ENCODE data around the gene NPLOC4. TPM values are rescaled to one million over a fixed set of nuclear protein-coding genes. Genes with fewer than 3 reads are reported as not detected.

Gene NPLOC4
- total and polyA plus RNA-seq, 4 donors = 23.5 to 67.4 (median 50.6) TPM

DNA sequence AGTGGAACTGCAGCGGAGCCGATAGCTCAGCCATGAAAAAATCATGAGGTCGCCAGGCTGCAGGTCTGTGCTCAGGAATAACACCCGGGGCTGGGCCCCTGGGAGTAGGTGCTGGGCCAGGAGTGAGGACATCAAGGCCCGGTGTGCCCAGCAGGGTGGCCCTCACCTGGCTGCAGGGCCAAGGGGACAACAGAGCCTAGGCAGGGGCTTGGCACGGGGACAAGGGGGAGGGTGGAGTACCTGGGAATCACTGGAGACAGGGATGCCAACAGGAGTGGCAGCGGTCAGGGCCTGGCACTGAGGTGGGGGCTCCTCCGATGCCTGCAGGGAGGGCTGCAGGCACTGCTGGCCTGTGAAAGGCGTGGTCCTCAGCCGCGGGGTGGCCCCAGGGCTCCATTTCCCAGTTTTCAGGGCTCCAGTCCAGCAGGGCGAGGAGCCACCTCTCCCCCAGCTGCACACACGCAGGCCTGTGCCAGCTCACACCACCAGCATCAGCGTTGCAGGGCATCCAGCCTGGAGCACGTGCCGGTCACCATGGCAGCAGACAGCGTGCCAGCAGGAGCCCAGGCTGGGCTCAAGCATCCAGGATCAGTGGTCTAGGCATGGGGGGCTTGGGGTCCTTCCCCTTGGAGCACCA is 113.4 kb downstream of the NPLOC4 start:
- peaks cover 2 to 13% (median 8%) of the 10 kb centered on the region in 4 donors for H3K4me1 ChIP-seq (ENCODE audit: control insufficient read depth in 4 of 4, insufficient read depth in 4 of 4, low read length in 3 of 4)
- H3K27ac ChIP-seq (ENCODE audit: low read depth in 1 of 2, low read length in 2 of 2) = no peak overlapping the region
- H3K9me3 ChIP-seq (ENCODE audit: control insufficient read depth in 4 of 4, low read length in 3 of 4) = no peaks in the 10 kb centered on the region
- no peak for DNase-seq (ENCODE audit: low spot score)
- 54% methylated on average over 17 of the region's 17 CpGs for WGBS
- TF ChIP-seq MAX (IDR thresholded peaks at IDR 0.05) (no peak), FOXA1 (IDR thresholded peaks at IDR 0.05) (no peak), RXRA (IDR thresholded peaks at IDR 0.05) (no peak), JUND (IDR thresholded peaks at IDR 0.05) (no peak), GABPA (IDR thresholded peaks at IDR 0.05 in 1 of 2, conservative IDR thresholded peaks at IDR 0.05 in 1 of 2) (no peak), RAD21 (IDR thresholded peaks at IDR 0.05) (no peak), NR2F2 (IDR thresholded peaks at IDR 0.05) (no peak), HNF4A (conservative IDR thresholded peaks at IDR 0.05) (no peak), EGR1 (IDR thresholded peaks at IDR 0.05; ENCODE audit: low read depth in 2 of 2) (no peak), TAF1 (conservative IDR thresholded peaks at IDR 0.05) (no peak), ZBTB33 (IDR thresholded peaks at IDR 0.05) (no peak)
- TF ChIP-seq, protein P1, sequence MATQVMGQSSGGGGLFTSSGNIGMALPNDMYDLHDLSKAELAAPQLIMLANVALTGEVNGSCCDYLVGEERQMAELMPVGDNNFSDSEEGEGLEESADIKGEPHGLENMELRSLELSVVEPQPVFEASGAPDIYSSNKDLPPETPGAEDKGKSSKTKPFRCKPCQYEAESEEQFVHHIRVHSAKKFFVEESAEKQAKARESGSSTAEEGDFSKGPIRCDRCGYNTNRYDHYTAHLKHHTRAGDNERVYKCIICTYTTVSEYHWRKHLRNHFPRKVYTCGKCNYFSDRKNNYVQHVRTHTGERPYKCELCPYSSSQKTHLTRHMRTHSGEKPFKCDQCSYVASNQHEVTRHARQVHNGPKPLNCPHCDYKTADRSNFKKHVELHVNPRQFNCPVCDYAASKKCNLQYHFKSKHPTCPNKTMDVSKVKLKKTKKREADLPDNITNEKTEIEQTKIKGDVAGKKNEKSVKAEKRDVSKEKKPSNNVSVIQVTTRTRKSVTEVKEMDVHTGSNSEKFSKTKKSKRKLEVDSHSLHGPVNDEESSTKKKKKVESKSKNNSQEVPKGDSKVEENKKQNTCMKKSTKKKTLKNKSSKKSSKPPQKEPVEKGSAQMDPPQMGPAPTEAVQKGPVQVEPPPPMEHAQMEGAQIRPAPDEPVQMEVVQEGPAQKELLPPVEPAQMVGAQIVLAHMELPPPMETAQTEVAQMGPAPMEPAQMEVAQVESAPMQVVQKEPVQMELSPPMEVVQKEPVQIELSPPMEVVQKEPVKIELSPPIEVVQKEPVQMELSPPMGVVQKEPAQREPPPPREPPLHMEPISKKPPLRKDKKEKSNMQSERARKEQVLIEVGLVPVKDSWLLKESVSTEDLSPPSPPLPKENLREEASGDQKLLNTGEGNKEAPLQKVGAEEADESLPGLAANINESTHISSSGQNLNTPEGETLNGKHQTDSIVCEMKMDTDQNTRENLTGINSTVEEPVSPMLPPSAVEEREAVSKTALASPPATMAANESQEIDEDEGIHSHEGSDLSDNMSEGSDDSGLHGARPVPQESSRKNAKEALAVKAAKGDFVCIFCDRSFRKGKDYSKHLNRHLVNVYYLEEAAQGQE (IDR thresholded peaks at IDR 0.05) = no peak
- H3K27me3 ChIP-seq (ENCODE audit: control insufficient read depth in 4 of 4, insufficient read depth in 4 of 4, low read length in 3 of 4) = no peaks in the 10 kb centered on the region
- H3K9ac ChIP-seq (ENCODE audit: low read depth in 1 of 2, low read length in 2 of 2) = no peak overlapping the region
- H3K4me3 ChIP-seq (ENCODE audit: low read depth in 1 of 3, low read length in 3 of 3) = no peak overlapping the region
- H3K36me3 ChIP-seq (ENCODE audit: control insufficient read depth in 4 of 4, insufficient read depth in 3 of 4, low read depth in 1 of 4, low read length in 3 of 4) = no peaks in the 10 kb centered on the region

DNA sequence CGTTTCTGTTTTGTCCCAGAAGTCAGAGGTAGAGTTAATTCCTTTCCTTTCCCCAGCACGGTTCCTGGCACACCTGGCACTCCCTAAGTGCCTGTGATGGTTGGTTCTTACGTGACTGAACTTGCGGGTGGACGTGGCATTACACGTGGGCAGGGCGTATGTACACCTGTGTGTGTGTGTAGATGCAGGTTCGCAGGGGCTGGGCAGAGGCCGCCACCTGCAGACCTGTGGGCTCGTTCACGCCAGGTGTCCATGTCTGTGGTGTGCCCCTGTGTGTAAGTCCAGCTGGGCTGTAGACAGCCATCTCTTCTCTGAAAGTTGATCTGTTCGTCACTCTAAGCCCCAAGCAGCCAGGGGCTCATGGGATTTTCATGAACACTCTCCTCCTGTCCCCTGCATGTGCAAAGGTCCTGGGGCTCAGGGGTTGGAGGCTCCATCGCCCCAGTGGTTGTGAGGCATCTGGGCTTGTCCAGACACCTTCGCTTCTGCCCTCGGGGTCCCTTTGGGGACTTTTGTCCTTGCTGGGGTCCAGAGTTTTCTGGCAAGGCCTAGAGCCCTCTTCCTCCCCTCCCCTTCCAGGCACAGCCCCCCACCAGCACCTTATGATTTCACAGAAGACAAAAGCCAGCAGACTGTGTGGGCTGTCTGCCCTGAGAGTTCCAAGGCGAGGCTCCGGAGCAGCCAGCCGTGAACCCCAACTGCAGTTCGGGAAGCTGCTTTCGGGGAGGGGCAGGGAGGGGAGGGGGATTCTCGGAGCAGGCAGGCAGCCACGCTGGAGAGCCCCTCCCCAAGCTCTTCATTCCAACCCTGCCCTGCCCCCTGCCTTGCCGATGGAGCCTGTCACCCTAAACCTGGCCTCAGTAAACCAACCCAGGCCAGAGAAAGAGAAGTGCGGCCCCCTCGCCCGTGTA is 114.2 kb downstream of the NPLOC4 start:
- no peak for DNase-seq (ENCODE audit: low spot score)
- Histone ChIP-seq H3K9me3 (ENCODE audit: control insufficient read depth in 4 of 4, low read length in 3 of 4) (no peaks in the 10 kb centered on the region), H3K36me3 (ENCODE audit: control insufficient read depth in 4 of 4, insufficient read depth in 3 of 4, low read depth in 1 of 4, low read length in 3 of 4) (no peaks in the 10 kb centered on the region), H3K27me3 (ENCODE audit: control insufficient read depth in 4 of 4, insufficient read depth in 4 of 4, low read length in 3 of 4) (no peaks in the 10 kb centered on the region), H3K27ac (ENCODE audit: low read depth in 1 of 2, low read length in 2 of 2) (no peak overlapping the region), H3K4me3 (ENCODE audit: low read depth in 1 of 3, low read length in 3 of 3) (no peak overlapping the region), H3K4me1 (ENCODE audit: control insufficient read depth in 4 of 4, insufficient read depth in 4 of 4, low read length in 3 of 4) (peaks cover 2 to 19% (median 8%) of the 10 kb centered on the region in 4 donors), H3K9ac (ENCODE audit: low read depth in 1 of 2, low read length in 2 of 2) (no peak overlapping the region)
- TF ChIP-seq, protein P2, sequence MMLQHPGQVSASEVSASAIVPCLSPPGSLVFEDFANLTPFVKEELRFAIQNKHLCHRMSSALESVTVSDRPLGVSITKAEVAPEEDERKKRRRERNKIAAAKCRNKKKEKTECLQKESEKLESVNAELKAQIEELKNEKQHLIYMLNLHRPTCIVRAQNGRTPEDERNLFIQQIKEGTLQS (IDR thresholded peaks at IDR 0.05) = no peak
- TF ChIP-seq ZBTB33 (IDR thresholded peaks at IDR 0.05) = no peak
- no peak for TF ChIP-seq RXRA (IDR thresholded peaks at IDR 0.05)
- no peak for TF ChIP-seq YY1 (IDR thresholded peaks at IDR 0.05)
- TF ChIP-seq FOXA1 (IDR thresholded peaks at IDR 0.05) = no peak
- WGBS = 77% methylated on average over 26 of the region's 26 CpGs
